Fibroblast of mammary gland (primary cell): ENCODE measurements around the gene SLCO2A1.

Experiments
- DNase-seq: peaks from one replicate; pipeline ENCODE4 v3.0.0-alpha.2; 2010; ENCODE audit warnings: low read depth
- H3K4me3 ChIP-seq: 2 replicates; pipeline ENCODE4 v1.5.1; 2011; ENCODE audit warnings: low read depth, mild to moderate bottlenecking, low read length, moderate library complexity; ENCODE audit not compliant: control insufficient read depth
- CTCF ChIP-seq: conservative IDR thresholded peaks from 2 replicates; pipeline ENCODE4 v1.5.1; 2011; ENCODE audit warnings: low read depth, low read length, inconsistent platforms; ENCODE audit not compliant: control insufficient read depth, insufficient read depth

Gene SLCO2A1

GRCh38 chr3:133996996-133997395 is 32.7 kb downstream of the SLCO2A1 start:
- DNase-seq: no peak
- TF ChIP-seq CTCF: no peak
- H3K4me3 ChIP-seq: no peak overlapping the region

- no peak for DNase-seq
- no peak for TF ChIP-seq CTCF
- H3K4me3 ChIP-seq: no peak overlapping the region
Measured at GRCh38 chr3:133996251-133996661, 33.5 kb downstream of the SLCO2A1 start.

GRCh38 chr3:133995264-133995663 is 34.5 kb downstream of the SLCO2A1 start:
- DNase-seq: no peak
- TF ChIP-seq CTCF: no peak
- H3K4me3 ChIP-seq: no peak overlapping the region

GRCh38 chr3:133994166-133994890 is 35.4 kb downstream of the SLCO2A1 start:
- no peak overlapping the region for H3K4me3 ChIP-seq
- no peak for TF ChIP-seq CTCF
- DNase-seq: no peak

GRCh38 chr3:133992951-133993620 is 36.6 kb downstream of the SLCO2A1 start:
- TF ChIP-seq CTCF: no peak
- H3K4me3 ChIP-seq: no peak overlapping the region
- no peak for DNase-seq

- no peak overlapping the region for H3K4me3 ChIP-seq
- no peak for TF ChIP-seq CTCF
- no peak for DNase-seq
Measured at GRCh38 chr3:133992381-133992780, 37.3 kb downstream of the SLCO2A1 start.
